HFFc6 (cell line): ENCODE measurements around the gene NFIX. TPM values are rescaled to one million over a fixed set of nuclear protein-coding genes. Genes with fewer than 3 reads are reported as not detected.
"Not testable (repeated sequence)": the region's sequence is repeated elsewhere in the genome, so short reads cannot be mapped to it uniquely, and the experiment has no call there.

ENCODE experiments used
- DNase-seq: peaks from one replicate; pipeline ENCODE4 v3.0.0-alpha.2; 2018
- H3K27ac Mint-ChIP-seq: 2 replicates; pipeline ENCODE4 v1.8.0; 2020; ENCODE audit warnings: mild to moderate bottlenecking, mixed read lengths
- H3K27me3 Mint-ChIP-seq: 2 replicates; pipeline ENCODE4 v1.8.0; 2021; ENCODE audit warnings: mild to moderate bottlenecking, moderate library complexity, mixed read lengths; ENCODE audit not compliant: insufficient read depth
- H3K36me3 Mint-ChIP-seq: 2 replicates; pipeline ENCODE4 v1.8.0; 2021; ENCODE audit warnings: low read depth, mixed read lengths
- H3K4me1 Mint-ChIP-seq: 2 replicates; pipeline ENCODE4 v1.8.0; 2020; ENCODE audit warnings: low read depth, mixed read lengths
- H3K4me3 Mint-ChIP-seq: 2 replicates; pipeline ENCODE4 v1.8.0; 2020; ENCODE audit warnings: mild to moderate bottlenecking, moderate library complexity, mixed read lengths
- H3K9me3 Mint-ChIP-seq: 2 replicates; pipeline ENCODE4 v1.8.0; 2020; ENCODE audit warnings: mild to moderate bottlenecking, mixed read lengths
- total RNA-seq, 6 experiments: library from RNA; stranded (reverse); fragmentation: NEBNext Ultra II Directional; extraction: Animal tissue kit (Norgen Biotek cat#: 25700); gene quantifications; 2 replicates in 1 of 6; 3 replicates in 5 of 6; pipeline ENCODE4 v1.2.3, GENCODE V29; 2021
- TF ChIP-seq, protein P1 (sequence below): fragments of 200-600 bp; sonication (generic); IDR thresholded peaks from 2 replicates; pipeline ENCODE4 v1.5.0; 2021; ENCODE audit warnings: antibody characterized with exemption, mild to moderate bottlenecking

The NFIX gene
- total RNA-seq, 6 experiments from 2014 or later = 129 to 161 (median 142) TPM

DNA sequence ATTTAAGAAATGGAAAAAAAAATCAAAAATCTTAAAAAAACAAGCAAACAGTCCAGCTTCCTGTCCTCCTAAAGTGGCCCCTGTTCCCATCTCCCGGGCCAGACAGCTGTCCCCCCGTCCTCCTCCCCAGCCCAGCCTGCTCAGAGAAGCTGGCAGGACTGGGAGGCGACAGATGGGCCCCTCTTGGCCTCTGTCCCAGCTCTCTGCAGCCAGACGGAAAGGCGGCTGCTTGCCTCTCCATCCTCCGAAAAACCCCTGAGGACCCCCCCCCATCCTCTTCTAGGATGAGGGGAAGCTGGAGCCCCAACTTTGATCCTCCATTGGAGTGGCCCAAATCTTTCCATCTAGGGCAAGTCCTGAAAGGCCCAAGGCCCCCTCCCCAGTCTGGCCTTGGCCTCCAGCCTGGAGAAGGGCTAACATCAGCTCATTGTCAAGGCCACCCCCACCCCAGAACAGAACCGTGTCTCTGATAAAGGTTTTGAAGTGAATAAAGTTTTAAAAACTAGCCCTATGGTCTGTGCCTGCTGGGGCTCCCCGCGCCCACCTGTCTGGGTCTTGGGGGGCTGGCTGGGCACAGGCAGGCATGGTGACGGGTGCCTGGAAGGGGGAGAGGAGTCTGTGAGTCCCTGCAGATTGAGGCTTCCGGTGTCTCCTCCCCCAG lies 42.0 kb upstream of the NFIX start:
- H3K4me3 Mint-ChIP-seq = peak overlapping the region; percentile 28; the same call in 1 of the 2 replicates
- H3K4me1 Mint-ChIP-seq = peaks cover 50% of the 10 kb centered on the region
- H3K36me3 Mint-ChIP-seq = peaks cover 45% of the 10 kb centered on the region
- no peaks in the 10 kb centered on the region for H3K27me3 Mint-ChIP-seq
- no peaks in the 10 kb centered on the region for H3K9me3 Mint-ChIP-seq
- peak overlapping the region; percentile 93 for H3K27ac Mint-ChIP-seq
- DNase-seq = no peak
- TF ChIP-seq, protein P1, sequence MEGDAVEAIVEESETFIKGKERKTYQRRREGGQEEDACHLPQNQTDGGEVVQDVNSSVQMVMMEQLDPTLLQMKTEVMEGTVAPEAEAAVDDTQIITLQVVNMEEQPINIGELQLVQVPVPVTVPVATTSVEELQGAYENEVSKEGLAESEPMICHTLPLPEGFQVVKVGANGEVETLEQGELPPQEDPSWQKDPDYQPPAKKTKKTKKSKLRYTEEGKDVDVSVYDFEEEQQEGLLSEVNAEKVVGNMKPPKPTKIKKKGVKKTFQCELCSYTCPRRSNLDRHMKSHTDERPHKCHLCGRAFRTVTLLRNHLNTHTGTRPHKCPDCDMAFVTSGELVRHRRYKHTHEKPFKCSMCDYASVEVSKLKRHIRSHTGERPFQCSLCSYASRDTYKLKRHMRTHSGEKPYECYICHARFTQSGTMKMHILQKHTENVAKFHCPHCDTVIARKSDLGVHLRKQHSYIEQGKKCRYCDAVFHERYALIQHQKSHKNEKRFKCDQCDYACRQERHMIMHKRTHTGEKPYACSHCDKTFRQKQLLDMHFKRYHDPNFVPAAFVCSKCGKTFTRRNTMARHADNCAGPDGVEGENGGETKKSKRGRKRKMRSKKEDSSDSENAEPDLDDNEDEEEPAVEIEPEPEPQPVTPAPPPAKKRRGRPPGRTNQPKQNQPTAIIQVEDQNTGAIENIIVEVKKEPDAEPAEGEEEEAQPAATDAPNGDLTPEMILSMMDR = no peak

DNA sequence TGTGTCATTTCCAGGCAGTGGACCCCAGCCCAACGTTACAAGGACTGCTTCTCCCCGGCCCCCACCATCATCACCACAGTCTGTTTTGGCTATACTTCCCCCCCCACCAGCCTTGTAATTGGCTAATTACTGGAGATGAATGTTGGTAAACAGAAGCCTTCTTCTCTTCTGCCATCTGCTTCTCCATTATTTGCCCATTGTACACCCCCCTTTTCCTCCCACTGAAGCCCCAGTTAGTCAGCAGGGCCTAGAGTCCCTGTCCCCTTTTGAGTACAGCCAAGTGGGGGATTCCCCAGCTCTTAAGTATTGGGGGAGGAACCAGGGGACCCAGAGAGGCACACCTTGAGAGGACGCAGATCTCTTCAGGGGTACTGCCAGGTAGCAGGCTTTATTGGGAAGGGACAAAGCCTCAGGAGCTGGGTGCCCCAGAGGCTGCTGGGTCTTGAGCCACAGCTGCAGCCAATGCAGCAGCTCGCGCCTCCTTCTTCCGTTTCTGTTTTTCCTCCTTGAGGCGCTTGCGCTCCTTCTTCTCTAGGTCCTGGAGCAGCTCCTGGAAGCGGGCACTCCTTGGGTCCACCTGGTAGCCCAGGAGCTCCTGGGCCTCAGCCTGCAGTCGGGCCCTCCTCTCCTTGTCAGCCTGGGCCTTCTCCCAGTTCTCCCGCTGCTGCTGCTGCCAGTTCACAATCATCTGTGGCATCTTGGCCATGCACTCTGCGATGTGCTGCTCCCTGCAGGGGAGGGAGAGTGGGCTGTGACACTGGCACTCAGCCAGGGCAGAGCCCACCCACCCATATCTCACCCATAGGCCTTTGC lies 41.3 kb upstream of the NFIX start:
- Mint-ChIP-seq H3K27me3 (no peaks in the 10 kb centered on the region), H3K9me3 (no peaks in the 10 kb centered on the region), H3K4me1 (peaks cover 50% of the 10 kb centered on the region), H3K36me3 (peaks cover 45% of the 10 kb centered on the region), H3K27ac (peak overlapping the region; percentile 93), H3K4me3 (peak overlapping the region; percentile 83)
- DNase-seq = no peak
- TF ChIP-seq, protein P1 = no peak

DNA sequence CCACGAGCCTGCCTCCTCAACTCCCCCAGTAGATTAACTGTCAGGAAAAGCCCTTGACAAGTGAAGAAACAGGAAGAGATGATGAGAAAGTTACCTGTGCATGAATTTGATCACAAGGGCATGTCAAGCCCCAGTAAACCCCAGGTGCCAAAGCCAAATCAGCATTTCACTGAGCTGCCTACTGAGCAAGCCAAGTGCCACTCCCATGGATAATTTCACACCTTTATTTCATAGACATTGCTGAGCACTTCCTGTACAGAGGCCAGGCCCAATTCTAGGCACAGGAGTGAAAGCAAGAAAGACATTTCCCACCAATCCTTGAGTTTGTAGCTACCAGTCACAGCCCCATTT lies 40.7 kb upstream of the NFIX start:
- Mint-ChIP-seq H3K27me3 (no peaks in the 10 kb centered on the region), H3K27ac (peak overlapping the region; percentile 93)
- TF ChIP-seq, protein P1 = no peak

DNA sequence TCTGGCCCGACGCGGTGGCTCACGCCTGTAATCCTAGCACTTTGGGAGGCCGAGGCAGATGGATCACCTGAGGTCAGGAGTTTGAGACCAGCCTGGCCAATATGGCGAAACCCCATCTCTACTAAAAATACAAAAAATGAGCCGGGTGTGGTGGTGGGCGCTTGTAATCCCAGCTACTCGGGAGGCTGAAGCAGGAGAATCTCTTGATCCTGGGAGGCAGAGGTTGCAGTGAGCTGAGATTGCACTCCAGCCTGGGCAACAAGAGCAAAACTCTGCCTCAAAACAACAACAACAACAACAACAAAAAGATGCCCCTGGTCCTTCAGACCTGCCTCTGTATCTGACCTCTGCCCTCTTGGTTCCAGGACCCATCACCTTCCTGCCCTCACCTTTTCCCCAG lies 39.7 kb upstream of the NFIX start:
- peak overlapping the region; percentile 83 for H3K4me3 Mint-ChIP-seq
- H3K27me3 Mint-ChIP-seq, H3K9me3 Mint-ChIP-seq, DNase-seq: not testable (repeated sequence)
- peaks cover 50% of the 10 kb centered on the region for H3K4me1 Mint-ChIP-seq
- peak overlapping the region; percentile 93 for H3K27ac Mint-ChIP-seq
- peaks cover 33% of the 10 kb centered on the region for H3K36me3 Mint-ChIP-seq

More for the DNA sequence above, 40.7 kb upstream of the NFIX start:
- no peak for DNase-seq
- H3K4me1 Mint-ChIP-seq = peaks cover 50% of the 10 kb centered on the region
- peaks cover 43% of the 10 kb centered on the region for H3K36me3 Mint-ChIP-seq
- peak overlapping the region; percentile 83 for H3K4me3 Mint-ChIP-seq
- H3K9me3 Mint-ChIP-seq = no peaks in the 10 kb centered on the region

DNA sequence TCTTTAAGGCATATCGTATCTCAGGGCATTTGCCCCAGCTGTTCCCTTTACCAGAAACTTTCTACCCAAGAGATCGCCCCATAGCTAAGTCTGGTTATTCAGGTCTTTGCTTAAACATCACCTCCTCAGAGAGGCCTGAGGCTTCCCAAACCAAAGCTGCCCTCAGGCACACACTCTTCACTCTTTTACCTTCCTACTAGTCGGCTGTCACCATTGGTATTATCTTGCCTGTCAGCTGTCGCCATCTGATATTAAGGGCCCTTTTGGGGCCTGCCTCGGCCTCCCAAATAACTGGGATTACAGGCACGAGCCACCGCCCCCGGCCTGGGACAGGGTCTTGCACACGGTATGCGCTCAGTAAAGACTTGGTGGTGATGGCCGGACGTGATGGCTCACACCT lies 39.3 kb upstream of the NFIX start:
- Mint-ChIP-seq H3K27ac (peak overlapping the region; percentile 93), H3K4me3 (peak overlapping the region; percentile 83), H3K36me3 (peaks cover 28% of the 10 kb centered on the region), H3K4me1 (peaks cover 50% of the 10 kb centered on the region), H3K27me3 (no peaks in the 10 kb centered on the region), H3K9me3 (no peaks in the 10 kb centered on the region)
- TF ChIP-seq, protein P1 = no peak
- DNase-seq = no peak
